Keratinocyte (primary cell): ENCODE measurements around the gene IL17REL. TPM values are rescaled to one million over a fixed set of nuclear protein-coding genes. Genes with fewer than 3 reads are reported as not detected.

Experiments used
- DNase-seq: peaks from one replicate; pipeline ENCODE4 v3.0.0-alpha.2; 2011; ENCODE audit warnings: low read depth, missing footprints, low spot score
- FAIRE-seq: peaks from 2 replicates; lab custom pipeline; 2011; peaks lifted over from hg19 to GRCh38; lab: Jason Lieb, UNC
- H2AFZ ChIP-seq: 2 replicates; pipeline ENCODE4 v1.6.0; 2012; ENCODE audit warnings: low read length, control low read depth, inconsistent platforms; ENCODE audit not compliant: control insufficient read depth
- H3K27ac ChIP-seq: 2 replicates; pipeline ENCODE4 v1.5.1; 2011; ENCODE audit warnings: low read length; ENCODE audit not compliant: control insufficient read depth, insufficient read depth
- H3K27me3 ChIP-seq: 3 replicates; pipeline ENCODE4 v1.6.0; 2011; ENCODE audit warnings: low read length; ENCODE audit not compliant: control insufficient read depth, insufficient read depth; ENCODE audit errors: extremely low read depth
- H3K36me3 ChIP-seq, 2 experiments: 2 replicates in 1 of 2; 3 replicates in 1 of 2; pipeline ENCODE4 v1.5.1; 2011; ENCODE audit warnings: low read length in 2 of 2, mild to moderate bottlenecking in 1 of 2; ENCODE audit not compliant: control insufficient read depth in 2 of 2, insufficient read depth in 2 of 2; ENCODE audit errors: extremely low read depth in 1 of 2
- H3K4me1 ChIP-seq: 3 replicates; pipeline ENCODE4 v1.5.1; 2011; ENCODE audit warnings: low read length; ENCODE audit not compliant: control insufficient read depth, insufficient read depth; ENCODE audit errors: extremely low read depth
- H3K4me2 ChIP-seq: 3 replicates; pipeline ENCODE4 v1.6.0; 2011; ENCODE audit warnings: low read depth, low read length; ENCODE audit not compliant: control insufficient read depth, insufficient read depth; ENCODE audit errors: extremely low read depth
- H3K4me3 ChIP-seq, 3 experiments: fragments of 200-600 bp in 1 of 3; sonication (generic) in 1 of 3; 2 replicates in 2 of 3; 3 replicates in 1 of 3; pipeline ENCODE4 v1.5.1; 2011 to 2016; ENCODE audit warnings: low read length in 3 of 3, mild to moderate bottlenecking in 3 of 3, control low read depth in 2 of 3, inconsistent platforms in 1 of 3, low read depth in 1 of 3, mixed read lengths in 1 of 3, mixed run types in 1 of 3, moderate library complexity in 1 of 3; ENCODE audit not compliant: control insufficient read depth in 2 of 3, insufficient read depth in 2 of 3; ENCODE audit errors: extremely low read depth in 1 of 3
- H3K79me2 ChIP-seq: 2 replicates; pipeline ENCODE4 v1.6.0; 2012; ENCODE audit warnings: low read length; ENCODE audit not compliant: control insufficient read depth, insufficient read depth
- H3K9ac ChIP-seq: 3 replicates; pipeline ENCODE4 v1.6.0; 2011; ENCODE audit warnings: low read length; ENCODE audit not compliant: control insufficient read depth, insufficient read depth; ENCODE audit errors: extremely low read depth
- H3K9me1 ChIP-seq: 3 replicates; pipeline ENCODE4 v1.6.0; 2011; ENCODE audit warnings: low read length; ENCODE audit not compliant: control insufficient read depth, insufficient read depth; ENCODE audit errors: extremely low read depth
- H3K9me3 ChIP-seq: 2 replicates; pipeline ENCODE4 v1.5.1; 2012; ENCODE audit warnings: low read depth, low read length; ENCODE audit not compliant: control insufficient read depth
- H4K20me1 ChIP-seq: 3 replicates; pipeline ENCODE4 v1.6.0; 2011; ENCODE audit warnings: low read length; ENCODE audit not compliant: control insufficient read depth, insufficient read depth; ENCODE audit errors: extremely low read depth
- EZH2 ChIP-seq: IDR thresholded peaks from one replicate; pipeline ENCODE4 v1.6.1; 2012; ENCODE audit warnings: inconsistent platforms, mild to moderate bottlenecking, low read length, moderate library complexity
- dilution Hi-C: fragments of 300-500 bp; cut with MboI; formaldehyde crosslinking; loops from one replicate; pipeline ENCODE4 v1.7.0; 2020; ENCODE audit warnings: low sequenced_read_pairs; ENCODE audit not compliant: extremely low pct_ligation_motif_present
- polyA plus RNA-seq, 5 experiments: library from polyadenylated mRNA; depleted of rRNA in 3 of 5; stranded (reverse) in 3 of 5; stranded (forward) in 1 of 5; unstranded in 1 of 5; fragments of >200 nt; gene quantifications; 1 replicate in 1 of 5; 2 replicates in 3 of 5; 3 replicates in 1 of 5; pipeline versions ENCODE4 v1.2.1 to v1.2.3, GENCODE V29; 2011 to 2012; ENCODE audit warnings: missing spikeins in 2 of 5, low read depth in 1 of 5, low replicate concordance in 1 of 5
- TF ChIP-seq, protein P1 (sequence below), 3 experiments: IDR thresholded peaks in 1 of 3; conservative IDR thresholded peaks in 1 of 3; optimal IDR thresholded peaks in 1 of 3; 2 replicates in 2 of 3; 3 replicates in 1 of 3; pipeline versions ENCODE3 to v1.5.1; 2011; ENCODE audit warnings: low read length in 3 of 3, mild to moderate bottlenecking in 3 of 3, moderate library complexity in 2 of 3, control low read depth in 1 of 3, inconsistent platforms in 1 of 3; ENCODE audit not compliant: insufficient read depth in 2 of 3; ENCODE audit errors: extremely low read depth in 1 of 3

The IL17REL gene
- polyA plus RNA-seq, 1 donor (not counting 4 experiments of a cell fraction or from before 2014, with no cell fraction given): not detected

- FAIRE-seq: no peak
- no peaks in the 10 kb centered on the region for H3K36me3 ChIP-seq
- DNase-seq: no peak
- H3K9ac ChIP-seq: no peak overlapping the region
- H3K4me3 ChIP-seq: no peak overlapping the region
- TF ChIP-seq, protein P1, sequence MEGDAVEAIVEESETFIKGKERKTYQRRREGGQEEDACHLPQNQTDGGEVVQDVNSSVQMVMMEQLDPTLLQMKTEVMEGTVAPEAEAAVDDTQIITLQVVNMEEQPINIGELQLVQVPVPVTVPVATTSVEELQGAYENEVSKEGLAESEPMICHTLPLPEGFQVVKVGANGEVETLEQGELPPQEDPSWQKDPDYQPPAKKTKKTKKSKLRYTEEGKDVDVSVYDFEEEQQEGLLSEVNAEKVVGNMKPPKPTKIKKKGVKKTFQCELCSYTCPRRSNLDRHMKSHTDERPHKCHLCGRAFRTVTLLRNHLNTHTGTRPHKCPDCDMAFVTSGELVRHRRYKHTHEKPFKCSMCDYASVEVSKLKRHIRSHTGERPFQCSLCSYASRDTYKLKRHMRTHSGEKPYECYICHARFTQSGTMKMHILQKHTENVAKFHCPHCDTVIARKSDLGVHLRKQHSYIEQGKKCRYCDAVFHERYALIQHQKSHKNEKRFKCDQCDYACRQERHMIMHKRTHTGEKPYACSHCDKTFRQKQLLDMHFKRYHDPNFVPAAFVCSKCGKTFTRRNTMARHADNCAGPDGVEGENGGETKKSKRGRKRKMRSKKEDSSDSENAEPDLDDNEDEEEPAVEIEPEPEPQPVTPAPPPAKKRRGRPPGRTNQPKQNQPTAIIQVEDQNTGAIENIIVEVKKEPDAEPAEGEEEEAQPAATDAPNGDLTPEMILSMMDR (optimal IDR thresholded peaks at IDR 0.05 in 1 of 3, IDR thresholded peaks at IDR 0.05 in 1 of 3, conservative IDR thresholded peaks at IDR 0.05 in 1 of 3; ENCODE audit: extremely low read depth in 1 of 3, insufficient read depth in 2 of 3, low read length in 3 of 3): no peak
- TF ChIP-seq EZH2: no peak
- dilution Hi-C loops: no loop called here
- no peaks in the 10 kb centered on the region for H3K79me2 ChIP-seq
- no peaks in the 10 kb centered on the region for H3K9me1 ChIP-seq
- H3K9me3 ChIP-seq: peaks cover 6% of the 10 kb centered on the region
- no peaks in the 10 kb centered on the region for H4K20me1 ChIP-seq
- H3K27ac ChIP-seq: no peak overlapping the region
- no peaks in the 10 kb centered on the region for H3K27me3 ChIP-seq
- no peaks in the 10 kb centered on the region for H3K4me1 ChIP-seq
- no peak overlapping the region for H3K4me2 ChIP-seq
- no peak overlapping the region for H2AFZ ChIP-seq
Observed at GRCh38 chr22:50035976-50036724, 23.6 kb upstream of the IL17REL start.

DNA sequence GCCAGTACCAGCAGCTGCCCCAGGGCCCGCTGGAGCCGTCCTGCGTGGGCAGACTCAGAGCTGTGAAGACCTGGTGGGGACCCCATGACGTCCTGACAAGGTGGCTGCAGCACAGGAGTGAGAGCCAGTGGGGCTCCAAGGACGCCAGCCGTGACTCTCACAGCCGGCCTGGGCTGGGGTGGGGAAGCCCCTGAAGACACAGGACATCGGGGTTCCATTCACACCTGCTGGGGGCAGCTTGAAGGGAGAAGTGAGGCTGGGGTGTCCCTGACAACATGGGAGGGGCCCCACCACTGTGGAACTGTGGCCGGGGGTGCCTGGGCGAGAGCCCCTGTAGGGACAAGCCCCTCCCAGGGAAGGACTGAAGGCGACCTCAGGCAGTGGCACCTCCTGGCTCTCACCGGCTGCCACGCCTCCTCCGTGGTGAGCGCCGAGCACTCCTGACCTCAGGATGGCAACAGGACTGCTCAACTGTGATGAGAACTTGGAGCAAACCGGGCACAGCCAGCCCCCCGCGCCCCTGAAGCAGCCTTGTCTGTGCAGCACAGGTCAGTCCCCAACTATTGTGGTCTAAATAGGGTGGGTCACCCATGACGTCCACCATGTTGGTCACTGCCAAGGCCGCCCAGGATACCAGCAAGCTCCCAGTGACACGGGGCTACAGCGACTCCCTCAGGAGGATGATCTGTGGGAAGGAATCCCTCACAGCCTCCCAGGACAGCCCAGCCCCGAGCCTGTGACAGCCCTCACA is 22.7 kb upstream of the IL17REL start:
- FAIRE-seq: no peak
- Histone ChIP-seq H3K9ac (no peak overlapping the region), H3K4me3 (no peak overlapping the region), H3K27me3 (no peaks in the 10 kb centered on the region), H3K9me1 (no peaks in the 10 kb centered on the region), H3K9me3 (peaks cover 6% of the 10 kb centered on the region), H2AFZ (no peak overlapping the region), H4K20me1 (no peaks in the 10 kb centered on the region), H3K4me1 (no peaks in the 10 kb centered on the region), H3K36me3 (no peaks in the 10 kb centered on the region), H3K4me2 (no peak overlapping the region), H3K79me2 (no peaks in the 10 kb centered on the region), H3K27ac (no peak overlapping the region)
- no peak for DNase-seq
- dilution Hi-C loops: no loop called here
- TF ChIP-seq, protein P1 (optimal IDR thresholded peaks at IDR 0.05 in 1 of 3, IDR thresholded peaks at IDR 0.05 in 1 of 3, conservative IDR thresholded peaks at IDR 0.05 in 1 of 3; ENCODE audit: extremely low read depth in 1 of 3, insufficient read depth in 2 of 3, low read length in 3 of 3): no peak
- no peak for TF ChIP-seq EZH2
